GM13976 (cell line): ENCODE data around the gene SARM1.

Experiments
- DNase-seq: peaks from one replicate; pipeline ENCODE4 v3.0.0; 2012; ENCODE audit warnings: low spot score
- in situ Hi-C: fragments of 300-500 bp; cut with MboI; formaldehyde crosslinking; loops from one replicate; pipeline ENCODE4 v1.12.0; 2022; ENCODE audit warnings: low sequenced_read_pairs, mixed read lengths, inconsistent platforms; ENCODE audit not compliant: unreplicated experiment
- TF ChIP-seq, protein P1 (sequence below): IDR thresholded peaks from 2 replicates; pipeline ENCODE4 v1.5.1; 2012; ENCODE audit warnings: borderline replicate concordance, mild to moderate bottlenecking; ENCODE audit not compliant: insufficient read depth; ENCODE audit errors: extremely low read depth, missing control alignments, control extremely low read depth

SARM1 gene

DNA sequence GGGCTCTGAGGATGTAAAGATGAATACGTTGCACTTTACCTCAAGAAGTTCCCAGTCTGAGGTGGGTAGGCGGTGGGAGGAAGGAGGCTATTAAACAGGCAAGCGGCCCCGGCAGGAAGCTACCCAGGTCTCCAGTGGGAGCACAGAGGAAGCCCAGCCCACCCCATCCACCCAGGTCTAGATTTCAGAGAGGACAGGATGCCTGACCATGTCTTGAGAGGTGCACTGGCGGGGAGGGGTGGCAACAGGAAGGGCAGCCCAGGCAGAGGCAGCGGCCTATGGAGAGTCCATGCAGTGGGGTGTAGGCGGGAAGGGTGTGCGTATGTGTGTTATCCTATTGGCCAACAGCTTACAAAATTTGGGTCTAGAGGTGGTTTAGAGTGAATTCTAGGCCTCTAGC is 13.9 kb downstream of the SARM1 start:
- TF ChIP-seq, protein P1, sequence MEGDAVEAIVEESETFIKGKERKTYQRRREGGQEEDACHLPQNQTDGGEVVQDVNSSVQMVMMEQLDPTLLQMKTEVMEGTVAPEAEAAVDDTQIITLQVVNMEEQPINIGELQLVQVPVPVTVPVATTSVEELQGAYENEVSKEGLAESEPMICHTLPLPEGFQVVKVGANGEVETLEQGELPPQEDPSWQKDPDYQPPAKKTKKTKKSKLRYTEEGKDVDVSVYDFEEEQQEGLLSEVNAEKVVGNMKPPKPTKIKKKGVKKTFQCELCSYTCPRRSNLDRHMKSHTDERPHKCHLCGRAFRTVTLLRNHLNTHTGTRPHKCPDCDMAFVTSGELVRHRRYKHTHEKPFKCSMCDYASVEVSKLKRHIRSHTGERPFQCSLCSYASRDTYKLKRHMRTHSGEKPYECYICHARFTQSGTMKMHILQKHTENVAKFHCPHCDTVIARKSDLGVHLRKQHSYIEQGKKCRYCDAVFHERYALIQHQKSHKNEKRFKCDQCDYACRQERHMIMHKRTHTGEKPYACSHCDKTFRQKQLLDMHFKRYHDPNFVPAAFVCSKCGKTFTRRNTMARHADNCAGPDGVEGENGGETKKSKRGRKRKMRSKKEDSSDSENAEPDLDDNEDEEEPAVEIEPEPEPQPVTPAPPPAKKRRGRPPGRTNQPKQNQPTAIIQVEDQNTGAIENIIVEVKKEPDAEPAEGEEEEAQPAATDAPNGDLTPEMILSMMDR, result no peak
- in situ Hi-C loops, result no loop called here

DNA sequence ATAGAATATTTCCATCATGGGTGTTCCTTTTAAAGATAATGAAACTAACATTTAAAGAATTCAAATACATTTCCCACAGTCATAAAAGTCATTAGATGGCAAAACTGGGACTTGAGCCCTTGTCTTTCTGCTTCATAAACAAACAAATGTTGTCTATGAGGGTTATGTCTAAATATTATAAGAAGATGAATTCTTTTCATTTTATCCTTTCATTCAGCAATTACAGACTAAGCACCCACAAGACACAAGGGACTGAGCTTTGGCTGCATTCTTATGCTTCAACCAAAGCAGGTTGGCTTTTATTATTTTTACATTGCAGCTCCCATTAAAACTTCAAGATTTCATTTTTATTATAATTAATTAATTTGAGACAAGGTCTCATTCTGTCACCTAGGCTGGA is 14.9 kb downstream of the SARM1 start:
- no peak for DNase-seq
- in situ Hi-C loops, result no loop called here
- TF ChIP-seq, protein P1, result no peak

More for the DNA sequence above, 13.9 kb downstream of the SARM1 start:
- no peak for DNase-seq

DNA sequence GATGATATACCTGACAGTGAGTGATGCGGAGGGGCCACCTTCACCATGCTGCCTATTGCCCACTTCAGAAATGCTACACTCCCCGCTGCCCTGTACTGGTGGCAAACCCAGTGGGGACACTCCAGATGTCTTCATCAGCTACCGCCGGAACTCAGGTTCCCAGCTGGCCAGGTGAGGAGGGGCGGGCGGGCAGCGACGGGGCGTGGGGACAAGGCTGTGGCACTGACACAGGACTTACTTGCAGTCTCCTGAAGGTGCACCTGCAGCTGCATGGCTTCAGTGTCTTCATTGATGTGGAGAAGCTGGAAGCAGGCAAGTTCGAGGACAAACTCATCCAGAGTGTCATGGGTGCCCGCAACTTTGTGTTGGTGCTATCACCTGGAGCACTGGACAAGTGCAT is 16.6 kb downstream of the SARM1 start:
- TF ChIP-seq, protein P1, result no peak
- in situ Hi-C loops, result no loop called here
- no peak for DNase-seq

DNA sequence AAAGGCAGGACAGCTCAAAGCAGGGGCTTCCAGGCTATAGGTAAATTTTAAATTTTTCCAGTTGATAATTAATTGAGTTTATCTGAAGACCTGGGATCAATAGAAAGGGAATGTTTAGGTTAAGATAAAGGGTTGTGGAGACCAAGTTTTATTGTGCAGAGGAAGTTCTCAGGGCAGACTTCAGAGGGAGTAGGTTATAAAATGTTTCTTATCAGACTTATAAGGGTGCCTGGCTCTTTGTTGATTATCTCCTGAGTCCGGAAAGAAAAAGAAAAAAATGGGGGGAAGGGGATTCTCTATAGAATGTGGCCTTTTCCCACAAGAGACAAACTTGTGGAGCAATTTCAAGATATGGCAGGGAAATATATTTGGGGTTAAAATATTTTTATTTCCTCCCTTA is 18.6 kb downstream of the SARM1 start:
- in situ Hi-C loops, result no loop called here

DNA sequence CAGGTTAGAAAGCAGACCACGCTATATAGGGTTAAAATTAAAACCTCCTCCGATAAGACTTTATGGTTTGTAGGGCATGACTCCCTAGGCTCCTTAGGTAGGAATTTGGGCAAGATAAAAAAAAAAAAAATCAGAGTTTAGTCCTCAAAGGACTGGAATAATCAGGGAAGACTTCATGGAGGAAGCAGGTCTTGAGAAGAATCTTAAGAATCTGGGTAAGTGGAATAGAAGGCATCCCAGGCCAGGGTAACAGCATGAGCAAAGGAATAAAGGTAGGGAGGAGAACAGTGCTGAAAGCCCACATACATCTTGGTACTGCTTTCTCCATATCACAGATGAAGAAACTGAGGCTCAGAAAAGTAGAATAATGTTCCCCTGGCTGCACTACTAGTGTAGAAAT is 19.1 kb downstream of the SARM1 start:
- TF ChIP-seq, protein P1, result no peak
- DNase-seq, result no peak
- in situ Hi-C loops, result no loop called here

More for the DNA sequence above, 18.6 kb downstream of the SARM1 start:
- TF ChIP-seq, protein P1, result no peak
- no peak for DNase-seq

DNA sequence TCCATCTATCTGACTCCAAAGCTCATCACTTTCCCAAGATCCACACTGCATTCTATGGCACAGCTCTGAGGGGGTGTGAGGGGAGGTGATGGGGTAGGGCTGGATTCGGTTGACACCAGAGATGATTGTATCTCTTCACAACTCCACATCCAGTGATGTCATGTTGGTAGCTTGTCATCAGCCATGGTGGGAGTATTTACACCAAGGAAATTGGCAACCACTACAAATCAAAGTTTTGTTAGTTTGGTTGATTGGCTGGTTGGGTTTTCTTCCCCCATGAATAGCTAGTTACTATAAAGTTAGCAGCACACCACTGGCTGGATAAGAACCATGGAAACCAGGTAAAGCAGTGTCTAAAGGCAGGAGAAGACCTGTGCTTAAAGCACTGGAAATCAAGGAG is 19.5 kb downstream of the SARM1 start:
- DNase-seq, result no peak
- TF ChIP-seq, protein P1, result no peak
- in situ Hi-C loops, result no loop called here

DNA sequence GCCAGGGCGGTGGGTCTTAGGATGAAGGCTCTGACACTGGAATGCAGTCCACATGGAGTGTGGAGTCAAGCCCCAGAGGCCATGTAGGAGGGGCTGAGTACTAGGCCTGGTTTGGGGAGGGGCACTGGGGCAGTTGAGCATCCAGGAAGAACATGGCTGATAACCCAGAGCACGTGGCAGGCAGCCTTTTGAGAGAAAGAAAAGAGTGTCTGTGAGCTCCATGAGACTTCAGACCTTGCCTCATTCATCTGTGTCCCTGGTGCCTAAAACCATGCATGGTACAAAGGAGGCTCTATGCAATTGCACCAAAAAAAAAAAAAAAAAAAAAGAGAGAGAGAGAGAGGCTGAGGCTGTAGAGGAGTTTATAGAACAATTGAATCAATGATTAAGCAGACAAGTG is 19.9 kb downstream of the SARM1 start:
- in situ Hi-C loops, result no loop called here
- no peak for DNase-seq
- TF ChIP-seq, protein P1, result no peak
